NCI-H2227 treated with DMSO at 0.1 percent for 48 hours (cell line): ENCODE measurements around the gene VPS39.
A peak's percentile ranks its signal among the peaks of the same experiment; 100 is the strongest.

Experiments used
- DNase-seq: peaks from one replicate; lab custom pipeline; 2025; lab: John Stamatoyannopoulos, UW

Gene VPS39

GRCh38 chr15:42128476-42128875 is 79.6 kb downstream of the VPS39 start:
- DNase-seq, result no peak

DNA sequence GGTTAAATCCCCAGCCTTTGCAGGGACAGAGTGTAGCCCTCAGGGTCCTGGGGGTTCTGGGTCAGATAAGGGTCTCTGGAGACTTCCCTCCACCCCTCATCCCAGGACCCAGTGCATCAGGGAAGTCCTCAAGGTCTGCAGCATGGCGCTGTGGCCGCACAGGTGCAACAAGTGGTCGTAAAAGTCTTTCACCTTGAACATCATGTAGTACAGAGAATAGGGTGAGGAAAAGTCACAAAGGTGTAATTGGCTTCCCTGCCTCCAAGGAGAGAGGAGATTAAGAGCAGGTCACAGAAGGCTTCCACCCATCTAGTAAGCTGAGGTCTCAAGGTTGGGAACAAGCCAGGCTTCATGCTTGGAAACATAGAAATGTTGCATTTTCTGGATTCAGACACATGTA is 84.6 kb downstream of the VPS39 start:
- DNase-seq, result no peak

- no peak for DNase-seq
These were observed 86.4 kb downstream of the VPS39 start for GRCh38 chr15:42121682-42122081.

- no peak for DNase-seq
These were observed 87.1 kb downstream of the VPS39 start for GRCh38 chr15:42121021-42121420.

DNA sequence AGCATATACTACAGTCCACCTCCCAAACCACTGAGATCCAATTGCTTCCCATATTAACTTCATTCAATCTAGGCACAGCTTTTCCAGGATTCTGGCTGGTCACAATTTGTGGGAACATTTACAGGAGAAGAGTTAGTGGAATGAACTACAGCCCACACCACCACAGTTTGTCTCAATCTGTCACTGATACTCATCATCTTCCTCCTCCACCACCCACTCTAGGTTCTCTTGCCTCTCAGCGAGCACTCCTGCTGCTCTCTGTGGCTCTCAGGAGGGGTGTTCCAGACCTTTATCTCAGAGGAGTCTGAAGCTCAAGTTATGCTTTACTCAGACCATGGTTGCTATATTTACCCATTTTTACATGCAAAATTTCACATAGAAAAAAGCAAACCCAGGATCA is 87.8 kb downstream of the VPS39 start:
- no peak for DNase-seq

- no peak for DNase-seq
These were observed 88.7 kb downstream of the VPS39 start for GRCh38 chr15:42119446-42119760.

- DNase-seq, result peak; percentile 33
These were observed 89.3 kb downstream of the VPS39 start for GRCh38 chr15:42118650-42119445.

- DNase-seq, result no peak
These were observed 96.2 kb downstream of the VPS39 start for GRCh38 chr15:42111924-42112323.

GRCh38 chr15:42110367-42110766 is 97.7 kb downstream of the VPS39 start:
- no peak for DNase-seq

- DNase-seq, result no peak
These were observed 99.3 kb downstream of the VPS39 start for GRCh38 chr15:42108806-42109205.
